Body of pancreas (tissue), 4 donors: ENCODE measurements around the gene KRTAP1-4.

Experiments
- CTCF ChIP-seq, 7 experiments: fragments of 450-650 bp in 4 of 7; fragments of 200-600 bp in 3 of 7; sonication (generic) in 3 of 7; IDR thresholded peaks; one replicate each; pipeline ENCODE4 v1.5.1; 2016 to 2019; ENCODE audit warnings: antibody characterized with exemption in 7 of 7
- POLR2A ChIP-seq, 3 donors: fragments of 450-650 bp; IDR thresholded peaks; one replicate each; pipeline ENCODE4 v1.6.1; 2016; ENCODE audit warnings: antibody characterized with exemption in 3 of 3, mild to moderate bottlenecking in 2 of 3

GRCh38 chr17:41010441-41010840 lies 19.6 kb downstream of the KRTAP1-4 start:
- TF ChIP-seq CTCF (IDR thresholded peaks at IDR 0.05) (no peak), POLR2A (IDR thresholded peaks at IDR 0.05) (no peak)
